Vagina (tissue), 2 donors: ENCODE data around the gene PTGER2.

ENCODE experiments used
- POLR2A ChIP-seq, 2 donors: fragments of 450-650 bp; IDR thresholded peaks; one replicate each; pipeline ENCODE4 v1.6.1; 2017; ENCODE audit warnings: antibody characterized with exemption in 2 of 2, mild to moderate bottlenecking in 2 of 2, moderate library complexity in 2 of 2
- POLR2AphosphoS5 ChIP-seq, 2 donors: sonication (generic); formaldehyde crosslinking; IDR thresholded peaks; one replicate each; pipeline ENCODE4 v1.9.0; 2017; ENCODE audit warnings: antibody characterized with exemption in 2 of 2, mild to moderate bottlenecking in 2 of 2, low read depth in 1 of 2; ENCODE audit not compliant: insufficient read depth in 1 of 2
- TF ChIP-seq, protein P1 (sequence below), 3 experiments: fragments of 450-650 bp in 2 of 3; fragments of 200-600 bp in 1 of 3; sonication (generic) in 1 of 3; IDR thresholded peaks; one replicate each; pipeline ENCODE4 v1.5.1; 2017 to 2019; ENCODE audit warnings: antibody characterized with exemption in 3 of 3, mild to moderate bottlenecking in 2 of 3, moderate library complexity in 2 of 3

DNA sequence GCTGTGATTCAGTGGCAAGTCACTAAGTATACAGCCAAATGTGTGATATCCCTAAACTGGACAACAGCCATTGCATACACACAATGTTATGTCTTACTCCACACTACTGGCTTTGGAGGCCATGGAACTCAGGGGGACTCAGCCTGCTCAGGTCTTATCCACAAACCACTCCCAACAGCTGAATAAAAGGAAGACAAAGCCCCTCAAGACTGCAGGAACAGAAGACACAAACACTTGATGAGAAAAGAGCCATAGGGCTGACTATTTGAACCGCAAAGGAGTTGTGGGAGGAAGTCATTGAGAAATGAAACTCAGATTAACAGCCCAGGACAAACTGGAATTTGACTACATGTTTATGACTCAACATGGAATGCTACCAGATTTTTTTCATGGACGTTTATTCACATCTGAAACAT is 40.9 kb downstream of the PTGER2 start:
- TF ChIP-seq, protein P1, sequence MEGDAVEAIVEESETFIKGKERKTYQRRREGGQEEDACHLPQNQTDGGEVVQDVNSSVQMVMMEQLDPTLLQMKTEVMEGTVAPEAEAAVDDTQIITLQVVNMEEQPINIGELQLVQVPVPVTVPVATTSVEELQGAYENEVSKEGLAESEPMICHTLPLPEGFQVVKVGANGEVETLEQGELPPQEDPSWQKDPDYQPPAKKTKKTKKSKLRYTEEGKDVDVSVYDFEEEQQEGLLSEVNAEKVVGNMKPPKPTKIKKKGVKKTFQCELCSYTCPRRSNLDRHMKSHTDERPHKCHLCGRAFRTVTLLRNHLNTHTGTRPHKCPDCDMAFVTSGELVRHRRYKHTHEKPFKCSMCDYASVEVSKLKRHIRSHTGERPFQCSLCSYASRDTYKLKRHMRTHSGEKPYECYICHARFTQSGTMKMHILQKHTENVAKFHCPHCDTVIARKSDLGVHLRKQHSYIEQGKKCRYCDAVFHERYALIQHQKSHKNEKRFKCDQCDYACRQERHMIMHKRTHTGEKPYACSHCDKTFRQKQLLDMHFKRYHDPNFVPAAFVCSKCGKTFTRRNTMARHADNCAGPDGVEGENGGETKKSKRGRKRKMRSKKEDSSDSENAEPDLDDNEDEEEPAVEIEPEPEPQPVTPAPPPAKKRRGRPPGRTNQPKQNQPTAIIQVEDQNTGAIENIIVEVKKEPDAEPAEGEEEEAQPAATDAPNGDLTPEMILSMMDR (IDR thresholded peaks at IDR 0.05) = no peak
- TF ChIP-seq POLR2A (IDR thresholded peaks at IDR 0.05) (no peak), POLR2AphosphoS5 (IDR thresholded peaks at IDR 0.05; ENCODE audit: insufficient read depth in 1 of 2, low read depth in 1 of 2) (no peak)
